ENCODE measurements around the gene TMEM86A. TPM values are rescaled to one million over a fixed set of nuclear protein-coding genes. Genes with fewer than 3 reads are reported as not detected.

The TMEM86A gene
- total and polyA plus RNA-seq, 8 donors = 0.76 to 7.5 (median 2.2) TPM; not detected in 1

- TF ChIP-seq CTCF (IDR thresholded peaks at IDR 0.05) (no peak), POLR2A (IDR thresholded peaks at IDR 0.05) (no peak), EP300 (IDR thresholded peaks at IDR 0.05) (no peak), POLR2AphosphoS5 (IDR thresholded peaks at IDR 0.05) (no peak)
- H3K27ac ChIP-seq = no peak overlapping the region
Measured at GRCh38 chr11:18736590-18737148, 38.1 kb downstream of the TMEM86A start.

GRCh38 chr11:18737642-18738041 is 39.1 kb downstream of the TMEM86A start:
- no peaks in the 10 kb centered on the region for H3K9me3 ChIP-seq
- no peak for DNase-seq
- TF ChIP-seq CTCF (IDR thresholded peaks at IDR 0.05) (no peak), POLR2A (IDR thresholded peaks at IDR 0.05) (no peak), POLR2AphosphoS5 (IDR thresholded peaks at IDR 0.05) (no peak), EP300 (IDR thresholded peaks at IDR 0.05) (no peak)
- H3K27ac ChIP-seq = no peak overlapping the region
- H3K4me1 ChIP-seq = no peaks in the 10 kb centered on the region
- no peak overlapping the region for H3K4me3 ChIP-seq
- WGBS, 5 donors = 88 to 91% (median 89%) methylated on average over 8 of the region's 8 CpGs
- H3K36me3 ChIP-seq = no peaks in the 10 kb centered on the region
- H3K27me3 ChIP-seq = peaks cover 0 to 12% (median 0%) of the 10 kb centered on the region in 3 donors
- intact Hi-C loops (cut with DNase I; ENCODE audit: low total_unique reads) = loop anchor here (10.0 kb wide), 1 partner anchor 623 kb away; no protein-coding TSS in a partner anchor

More at GRCh38 chr11:18736590-18737148, 38.1 kb downstream of the TMEM86A start:
- DNase-seq = no peak
- Histone ChIP-seq H3K4me1 (no peaks in the 10 kb centered on the region), H3K27me3 (peaks cover 0 to 12% (median 0%) of the 10 kb centered on the region in 3 donors), H3K36me3 (no peaks in the 10 kb centered on the region), H3K4me3 (no peak overlapping the region), H3K9me3 (no peaks in the 10 kb centered on the region)
- intact Hi-C loops (cut with DNase I; ENCODE audit: low total_unique reads) = loop anchor here (10.0 kb wide), 1 partner anchor 622 kb away; no protein-coding TSS in a partner anchor
- WGBS, 5 donors = 54 to 62% (median 56%) methylated on average over 10 of the region's 10 CpGs

- WGBS, 5 donors = 57 to 74% (median 68%) methylated on average over 3 to 4 of the region's 4 CpGs
- intact Hi-C loops (cut with DNase I; ENCODE audit: low total_unique reads) = loop anchor here (10.0 kb wide), 1 partner anchor 625 kb away; no protein-coding TSS in a partner anchor
Measured at GRCh38 chr11:18739685-18740084, 41.1 kb downstream of the TMEM86A start.

GRCh38 chr11:18741783-18742182 is 43.2 kb downstream of the TMEM86A start:
- Histone ChIP-seq H3K36me3 (no peaks in the 10 kb centered on the region), H3K4me1 (no peaks in the 10 kb centered on the region), H3K9me3 (no peaks in the 10 kb centered on the region), H3K4me3 (no peak overlapping the region), H3K27ac (no peak overlapping the region), H3K27me3 (peaks cover 0 to 2% (median 0%) of the 10 kb centered on the region in 3 donors)
- 78 to 94% (median 87%) methylated on average over 3 of the region's 3 CpGs for WGBS, 5 donors
- TF ChIP-seq POLR2A (IDR thresholded peaks at IDR 0.05) (no peak), POLR2AphosphoS5 (IDR thresholded peaks at IDR 0.05) (no peak), CTCF (IDR thresholded peaks at IDR 0.05) (no peak), EP300 (IDR thresholded peaks at IDR 0.05) (no peak)
- DNase-seq = no peak
- intact Hi-C loops (cut with DNase I; ENCODE audit: low total_unique reads) = no loop called here

More at GRCh38 chr11:18739685-18740084, 41.1 kb downstream of the TMEM86A start:
- H3K36me3 ChIP-seq = no peaks in the 10 kb centered on the region
- no peak overlapping the region for H3K27ac ChIP-seq
- H3K4me3 ChIP-seq = no peak overlapping the region
- H3K27me3 ChIP-seq = peaks cover 0 to 12% (median 0%) of the 10 kb centered on the region in 3 donors
- no peak for DNase-seq
- TF ChIP-seq CTCF (IDR thresholded peaks at IDR 0.05) (no peak), EP300 (IDR thresholded peaks at IDR 0.05) (no peak), POLR2AphosphoS5 (IDR thresholded peaks at IDR 0.05) (no peak), POLR2A (IDR thresholded peaks at IDR 0.05) (no peak)
- no peaks in the 10 kb centered on the region for H3K4me1 ChIP-seq
- no peaks in the 10 kb centered on the region for H3K9me3 ChIP-seq
